HEK293 (cell line): ENCODE results near the gene SH3RF3.

ENCODE experiments used
- CTCF ChIA-PET: fragments of 350-600 bp; formaldehyde crosslinking; extraction: SDS; loops from one replicate; lab custom pipeline; 2021; ENCODE audit warnings: antibody characterized with exemption; lab: Yijun Ruan, JAX
- POLR2A ChIA-PET: fragments of 300-600 bp; formaldehyde crosslinking; extraction: SDS; loops from one replicate; lab custom pipeline; 2020; ENCODE audit warnings: antibody characterized with exemption, inconsistent platforms; lab: Yijun Ruan, JAX
- H3K27ac ChIP-seq: fragments of 200-500 bp; sonication (Bioruptor generic); 2 replicates; pipeline ENCODE4 v1.5.1; 2014; ENCODE audit warnings: low read depth, low read length, control low read depth, inconsistent platforms; ENCODE audit errors: extremely low read depth
- H3K36me3 ChIP-seq, 2 experiments: fragments of 200-500 bp in 1 of 2; sonication (Bioruptor generic) in 1 of 2; 1 replicate in 1 of 2; 2 replicates in 1 of 2; pipeline ENCODE4 v1.5.1; 2014 to 2017; ENCODE audit warnings: inconsistent platforms in 2 of 2, low read length in 2 of 2; ENCODE audit not compliant: control insufficient read depth in 2 of 2, insufficient read depth in 1 of 2
- H3K4me1 ChIP-seq: fragments of 200-500 bp; sonication (Bioruptor generic); 2 replicates; pipeline ENCODE4 v1.5.1; 2014; ENCODE audit warnings: mild to moderate bottlenecking, low read length, inconsistent platforms; ENCODE audit not compliant: control insufficient read depth, insufficient read depth
- H3K4me3 ChIP-seq: 2 replicates; pipeline ENCODE4 v1.5.1; 2011; ENCODE audit warnings: low read depth, mild to moderate bottlenecking, control low read depth, low read length, moderate library complexity
- H3K9me3 ChIP-seq: fragments of 200-500 bp; sonication (Bioruptor generic); 2 replicates; pipeline ENCODE4 v1.5.1; 2014; ENCODE audit warnings: low read depth, low read length, inconsistent platforms; ENCODE audit not compliant: control insufficient read depth, insufficient read depth
- EGR2 ChIP-seq: fragments of 450-650 bp; formaldehyde crosslinking; IDR thresholded peaks from 2 replicates; pipeline ENCODE4 v1.5.1; 2016; ENCODE audit warnings: low read depth, missing biosample characterization, missing genetic modification characterization
- FEZF1 ChIP-seq: fragments of 450-650 bp; formaldehyde crosslinking; IDR thresholded peaks from 2 replicates; pipeline ENCODE4 v1.5.1; 2016; ENCODE audit warnings: missing biosample characterization, missing genetic modification characterization
- GLI2 ChIP-seq: fragments of 450-650 bp; formaldehyde crosslinking; IDR thresholded peaks from 2 replicates; pipeline ENCODE4; 2017; ENCODE audit warnings: missing biosample characterization, missing genetic modification characterization, low read depth, borderline replicate concordance
- GLIS2 ChIP-seq: fragments of 450-650 bp; formaldehyde crosslinking; IDR thresholded peaks from 2 replicates; pipeline ENCODE4 v1.5.1; 2016; ENCODE audit warnings: missing biosample characterization, missing genetic modification characterization
- KLF1 ChIP-seq: fragments of 450-650 bp; formaldehyde crosslinking; IDR thresholded peaks from 2 replicates; pipeline ENCODE4 v1.5.1; 2016; ENCODE audit warnings: missing biosample characterization, missing genetic modification characterization
- KLF9 ChIP-seq: fragments of 450-650 bp; formaldehyde crosslinking; IDR thresholded peaks from 2 replicates; pipeline ENCODE4 v1.5.1; 2016; ENCODE audit warnings: missing biosample characterization, missing genetic modification characterization, low read depth
- MEIS1 ChIP-seq: sonication (generic); formaldehyde crosslinking; IDR thresholded peaks from 2 replicates; pipeline ENCODE4 v1.8.1; 2022; ENCODE audit warnings: missing genetic modification reagents, mild to moderate bottlenecking, borderline replicate concordance
- YY2 ChIP-seq: fragments of 450-650 bp; formaldehyde crosslinking; IDR thresholded peaks from 2 replicates; pipeline ENCODE4 v1.5.1; 2016; ENCODE audit warnings: missing biosample characterization, missing genetic modification characterization
- ZBTB1 ChIP-seq: fragments of 450-650 bp; formaldehyde crosslinking; IDR thresholded peaks from 2 replicates; pipeline ENCODE4 v1.5.1; 2016; ENCODE audit warnings: missing biosample characterization, missing genetic modification characterization
- ZFHX2 ChIP-seq: fragments of 450-650 bp; formaldehyde crosslinking; conservative IDR thresholded peaks from 2 replicates; pipeline ENCODE4 v1.5.1; 2016; ENCODE audit warnings: missing biosample characterization, missing genetic modification characterization
- ZIC2 ChIP-seq: fragments of 450-650 bp; formaldehyde crosslinking; IDR thresholded peaks from 2 replicates; pipeline ENCODE4 v1.5.1; 2016; ENCODE audit warnings: missing biosample characterization, missing genetic modification characterization
- ZNF10 ChIP-seq: fragments of 450-650 bp; formaldehyde crosslinking; IDR thresholded peaks from 2 replicates; pipeline ENCODE4 v1.5.1; 2017; ENCODE audit warnings: missing biosample characterization, missing genetic modification characterization
- ZNF133 ChIP-seq: fragments of 450-650 bp; formaldehyde crosslinking; IDR thresholded peaks from 2 replicates; pipeline ENCODE4 v1.5.1; 2016; ENCODE audit warnings: missing biosample characterization, missing genetic modification characterization
- ZNF146 ChIP-seq: fragments of 450-650 bp; formaldehyde crosslinking; IDR thresholded peaks from 2 replicates; pipeline ENCODE4 v1.5.1; 2016; ENCODE audit warnings: missing biosample characterization, missing genetic modification characterization
- ZNF175 ChIP-seq: fragments of 450-650 bp; formaldehyde crosslinking; IDR thresholded peaks from 2 replicates; pipeline ENCODE4 v1.5.1; 2016; ENCODE audit warnings: missing biosample characterization, missing genetic modification characterization
- ZNF221 ChIP-seq: fragments of 450-650 bp; formaldehyde crosslinking; IDR thresholded peaks from 2 replicates; pipeline ENCODE4 v1.5.1; 2017; ENCODE audit warnings: missing biosample characterization, missing genetic modification characterization, borderline replicate concordance
- ZNF366 ChIP-seq: fragments of 450-650 bp; formaldehyde crosslinking; conservative IDR thresholded peaks from 2 replicates; pipeline ENCODE4 v1.5.1; 2016; ENCODE audit warnings: missing biosample characterization, missing genetic modification characterization
- ZNF529 ChIP-seq: fragments of 450-650 bp; formaldehyde crosslinking; IDR thresholded peaks from 2 replicates; pipeline ENCODE4 v1.5.1; 2017; ENCODE audit warnings: missing genetic modification characterization, missing biosample characterization; ENCODE audit not compliant: insufficient replicate concordance
- ZNF585B ChIP-seq: fragments of 450-650 bp; formaldehyde crosslinking; IDR thresholded peaks from 2 replicates; pipeline ENCODE4 v1.5.1; 2016; ENCODE audit warnings: missing biosample characterization, missing genetic modification characterization
- ZNF623 ChIP-seq: fragments of 450-650 bp; formaldehyde crosslinking; IDR thresholded peaks from 2 replicates; pipeline ENCODE4 v1.5.1; 2016; ENCODE audit warnings: missing biosample characterization, missing genetic modification characterization
- ZNF776 ChIP-seq: fragments of 450-650 bp; formaldehyde crosslinking; IDR thresholded peaks from 2 replicates; pipeline ENCODE4 v1.5.0; 2017; ENCODE audit warnings: missing biosample characterization, missing genetic modification characterization, borderline replicate concordance
- ZNF791 ChIP-seq: fragments of 450-650 bp; formaldehyde crosslinking; IDR thresholded peaks from 2 replicates; pipeline ENCODE4 v1.5.1; 2016; ENCODE audit warnings: missing biosample characterization, missing genetic modification characterization
- TF ChIP-seq, protein P1 (sequence below): fragments of 450-650 bp; formaldehyde crosslinking; IDR thresholded peaks from 2 replicates; pipeline ENCODE4 v1.5.1; 2016; ENCODE audit warnings: missing biosample characterization, missing genetic modification characterization

Gene SH3RF3

GRCh38 chr2:109408043-109408335 is 279.0 kb downstream of the SH3RF3 start:
- no peak overlapping the region for H3K27ac ChIP-seq
- no peak overlapping the region for H3K4me3 ChIP-seq
- H3K9me3 ChIP-seq = no peaks in the 10 kb centered on the region
- H3K36me3 ChIP-seq = no peaks in the 10 kb centered on the region
- TF ChIP-seq ZNF776 (tag by site-specific recombination) (no peak), ZNF133 (tag by site-specific recombination) (no peak), YY2 (tag by site-specific recombination) (no peak), ZNF623 (no peak), ZNF366 (no peak), ZNF175 (tag by site-specific recombination) (no peak), ZNF10 (no peak), ZNF791 (no peak), MEIS1 (no peak), ZNF529 (tag by site-specific recombination) (no peak)
- TF ChIP-seq, protein P1, sequence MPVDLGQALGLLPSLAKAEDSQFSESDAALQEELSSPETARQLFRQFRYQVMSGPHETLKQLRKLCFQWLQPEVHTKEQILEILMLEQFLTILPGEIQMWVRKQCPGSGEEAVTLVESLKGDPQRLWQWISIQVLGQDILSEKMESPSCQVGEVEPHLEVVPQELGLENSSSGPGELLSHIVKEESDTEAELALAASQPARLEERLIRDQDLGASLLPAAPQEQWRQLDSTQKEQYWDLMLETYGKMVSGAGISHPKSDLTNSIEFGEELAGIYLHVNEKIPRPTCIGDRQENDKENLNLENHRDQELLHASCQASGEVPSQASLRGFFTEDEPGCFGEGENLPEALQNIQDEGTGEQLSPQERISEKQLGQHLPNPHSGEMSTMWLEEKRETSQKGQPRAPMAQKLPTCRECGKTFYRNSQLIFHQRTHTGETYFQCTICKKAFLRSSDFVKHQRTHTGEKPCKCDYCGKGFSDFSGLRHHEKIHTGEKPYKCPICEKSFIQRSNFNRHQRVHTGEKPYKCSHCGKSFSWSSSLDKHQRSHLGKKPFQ (tag by site-specific recombination) = no peak
- POLR2A ChIA-PET = no interaction called here
- peaks cover 7% of the 10 kb centered on the region for H3K4me1 ChIP-seq
- CTCF ChIA-PET = no interaction called here

DNA sequence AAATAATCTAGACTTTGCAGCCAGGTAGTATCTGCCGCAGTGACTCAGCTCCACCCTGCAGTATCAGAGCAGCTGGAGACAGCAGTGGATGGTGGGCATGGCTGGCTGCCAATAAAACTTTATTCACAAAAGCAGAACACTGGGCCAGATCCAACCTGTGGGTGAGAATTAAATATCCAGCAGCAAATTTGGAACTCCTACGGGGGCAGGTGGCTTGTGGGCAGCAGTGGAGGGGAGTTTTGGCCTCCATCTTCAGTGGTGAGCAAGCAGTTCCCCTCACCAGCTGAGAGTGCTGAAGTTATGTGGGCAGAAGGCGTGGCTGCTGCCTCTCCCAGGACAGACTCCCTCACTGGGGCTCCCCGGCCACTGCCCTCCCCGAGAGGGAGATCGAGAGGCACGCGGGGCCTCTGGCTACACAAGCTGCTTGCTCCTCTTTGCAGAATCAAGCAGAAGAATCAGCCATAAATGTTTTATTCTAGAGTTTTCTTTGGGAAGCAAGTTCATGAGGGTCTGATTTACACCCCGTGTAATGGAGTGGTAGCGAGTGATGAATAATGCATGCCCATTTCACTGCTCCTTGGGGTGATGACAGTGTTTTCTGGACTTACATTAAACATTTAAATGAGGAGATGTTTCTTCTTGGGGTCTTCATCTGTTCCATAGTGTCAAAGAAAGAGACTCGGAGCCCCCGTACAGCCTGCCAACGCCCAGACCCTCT is 280.5 kb downstream of the SH3RF3 start:
- Histone ChIP-seq H3K27ac (no peak overlapping the region), H3K9me3 (no peaks in the 10 kb centered on the region), H3K36me3 (no peaks in the 10 kb centered on the region), H3K4me1 (peaks cover 7% of the 10 kb centered on the region), H3K4me3 (no peak overlapping the region)
- ChIA-PET CTCF (interaction anchor here (0.5 to 1.7 kb wide), 3 partner anchors 85 to 101 kb away, joined by 3 to 6 read pairs (median 3); no protein-coding TSS in a partner anchor), POLR2A (no interaction called here)
- peak; percentile 33; the same call in 1 of the 2 replicates for TF ChIP-seq ZNF585B
- TF ChIP-seq ZNF146 = no peak
- TF ChIP-seq ZNF10 = peak; percentile 49; the same call in 1 of the 2 replicates
- TF ChIP-seq GLI2 (tag by site-specific recombination) = no peak
- peak; percentile 96 for TF ChIP-seq ZFHX2 (tag by site-specific recombination)
- TF ChIP-seq KLF9 (tag by site-specific recombination) = peak; percentile 23; the same call in 1 of the 2 replicates
- no peak for TF ChIP-seq ZBTB1 (tag by site-specific recombination)
- TF ChIP-seq GLIS2 = peak; percentile 39; the same call in 1 of the 2 replicates
- TF ChIP-seq KLF1 = no peak
- no peak for TF ChIP-seq FEZF1 (tag by site-specific recombination)
- no peak for TF ChIP-seq ZNF221
- peak; percentile 91 for TF ChIP-seq EGR2 (tag by site-specific recombination)
- TF ChIP-seq ZIC2 (tag by site-specific recombination) = peak; percentile 31
